AG08396 (cell line): Measurements from ENCODE around the gene CAMTA1.
A peak's percentile ranks its signal among the peaks of the same experiment; 100 is the strongest.

Source experiments
- DNase-seq: peaks from one replicate; pipeline ENCODE4 v3.0.0; 2012; ENCODE audit warnings: low spot score, mixed read lengths

CAMTA1 gene

DNA sequence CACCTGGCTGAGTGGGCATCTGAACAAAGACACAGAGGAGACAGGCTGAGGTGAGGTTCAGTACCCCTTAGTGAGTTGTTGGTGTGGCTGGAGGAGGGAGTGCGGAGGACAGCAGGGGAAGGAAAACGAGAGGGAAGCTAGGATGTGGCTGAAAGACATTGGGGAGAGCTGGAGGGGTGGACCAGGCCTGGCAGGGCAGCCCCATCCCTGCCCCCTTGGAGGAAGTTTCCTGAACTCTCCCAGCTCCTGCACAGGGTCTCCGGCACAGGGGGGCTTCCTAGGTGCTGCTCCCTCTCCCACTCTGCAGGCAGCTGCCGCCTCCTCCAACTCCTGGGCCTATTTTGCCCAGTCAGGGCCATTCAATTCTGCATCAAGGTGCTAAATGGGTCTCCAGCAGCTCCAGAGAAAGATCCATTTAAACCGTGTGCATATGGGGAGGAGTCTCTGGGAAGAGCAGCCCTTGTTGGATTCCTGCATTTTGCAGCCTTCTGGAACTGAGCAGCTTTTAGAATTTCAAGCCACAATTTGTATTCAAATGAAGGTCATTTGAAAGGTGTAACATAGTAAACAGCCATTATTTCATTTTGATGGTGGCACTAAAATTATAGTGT is 193.9 kb downstream of the CAMTA1 start:
- no peak for DNase-seq

- DNase-seq = no peak
These were observed 196.3 kb downstream of the CAMTA1 start for GRCh38 chr1:6981595-6981994.

DNA sequence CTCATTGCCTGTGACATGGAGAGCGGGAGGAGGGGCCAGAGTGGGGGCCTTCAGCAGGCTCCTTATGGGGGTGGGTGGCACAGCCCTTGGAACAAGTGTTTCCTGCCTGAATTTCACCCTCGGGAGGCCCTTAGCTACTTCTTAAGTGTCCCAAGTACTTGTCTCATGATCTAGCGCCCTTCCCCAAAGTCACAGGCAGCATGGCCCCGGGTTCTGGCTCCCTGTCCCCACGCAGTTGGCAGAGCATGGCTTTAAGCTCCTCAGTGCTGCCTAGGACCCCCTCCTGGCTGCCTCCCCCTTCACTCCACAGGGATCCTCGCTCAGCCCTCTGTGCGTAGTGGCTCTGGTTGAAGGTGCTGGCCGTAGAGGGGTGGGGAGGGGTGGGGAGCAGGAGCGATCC is 197.2 kb downstream of the CAMTA1 start:
- no peak for DNase-seq

DNA sequence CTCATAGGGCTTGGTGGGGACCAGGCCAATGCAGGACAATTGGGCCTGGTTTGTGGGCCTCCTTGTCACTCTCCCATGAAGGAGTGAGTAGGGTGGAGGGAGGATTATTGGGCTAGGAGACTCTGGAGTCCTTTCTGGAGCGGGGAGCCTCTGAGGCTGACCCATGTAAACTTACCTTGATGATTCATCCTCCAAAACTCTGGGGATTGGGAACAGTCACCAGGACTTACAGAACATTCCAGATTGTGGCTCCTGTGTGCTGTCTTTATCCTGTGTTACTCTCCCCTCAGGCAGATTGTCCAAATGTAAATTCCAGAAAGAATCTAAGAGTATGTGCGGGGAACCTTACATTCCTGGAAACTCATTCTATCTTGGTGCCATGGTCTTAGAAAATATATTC is 197.6 kb downstream of the CAMTA1 start:
- DNase-seq = no peak

DNA sequence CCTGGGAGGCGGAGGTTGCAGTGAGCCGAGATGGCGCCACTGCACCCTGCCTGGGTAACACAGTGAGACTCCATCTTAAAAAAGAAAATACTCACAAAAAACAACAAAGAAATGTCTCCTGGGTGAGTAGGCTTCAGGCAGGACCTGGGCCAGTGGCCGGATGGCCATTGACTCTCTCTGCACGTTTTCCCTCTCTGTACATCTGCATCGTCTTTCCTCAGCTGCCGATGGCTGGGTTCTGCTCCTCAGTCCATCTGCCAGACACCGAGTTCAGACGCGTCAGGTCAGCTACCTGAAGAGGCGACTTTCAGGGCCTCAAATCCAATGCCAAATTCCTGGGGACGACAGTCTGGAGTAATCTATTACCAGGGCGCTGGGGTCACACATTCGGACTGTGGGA is 199.3 kb downstream of the CAMTA1 start:
- no peak for DNase-seq

GRCh38 chr1:6984986-6985385 is 199.7 kb downstream of the CAMTA1 start:
- DNase-seq = no peak

DNA sequence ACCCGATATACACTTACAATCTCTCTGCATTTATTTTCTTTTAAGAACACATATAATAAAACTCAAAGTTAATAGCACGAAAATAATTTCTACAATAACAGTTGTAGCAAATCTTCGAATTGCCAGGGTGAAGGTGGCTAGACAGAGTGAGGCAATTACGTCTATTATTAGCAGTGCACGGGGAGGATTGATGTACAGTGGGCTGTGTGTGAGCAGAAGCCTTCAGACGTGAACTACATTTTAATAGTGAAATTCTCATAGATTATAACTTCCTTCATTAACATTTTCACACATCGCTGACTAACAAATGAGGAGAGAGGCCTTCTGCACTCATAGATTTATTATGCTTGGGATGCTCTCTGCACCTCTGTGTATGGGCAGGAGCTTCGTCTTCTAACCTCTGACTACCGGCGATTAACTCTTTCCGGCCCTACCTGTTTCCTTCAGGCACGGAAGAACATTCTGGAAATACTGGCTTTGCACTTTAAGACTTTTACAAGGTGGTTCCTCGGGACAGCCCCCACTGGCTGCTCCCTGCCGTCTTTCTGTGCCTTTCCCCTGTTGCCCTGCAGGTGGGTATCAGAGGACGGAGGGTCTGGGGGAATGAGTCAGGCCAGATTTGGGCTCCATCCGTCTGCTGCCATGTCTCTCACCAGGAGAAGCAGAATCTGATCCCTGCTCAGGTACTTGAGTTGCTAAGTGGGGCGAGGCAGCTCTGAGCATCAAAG is 200.5 kb downstream of the CAMTA1 start:
- DNase-seq = no peak

DNA sequence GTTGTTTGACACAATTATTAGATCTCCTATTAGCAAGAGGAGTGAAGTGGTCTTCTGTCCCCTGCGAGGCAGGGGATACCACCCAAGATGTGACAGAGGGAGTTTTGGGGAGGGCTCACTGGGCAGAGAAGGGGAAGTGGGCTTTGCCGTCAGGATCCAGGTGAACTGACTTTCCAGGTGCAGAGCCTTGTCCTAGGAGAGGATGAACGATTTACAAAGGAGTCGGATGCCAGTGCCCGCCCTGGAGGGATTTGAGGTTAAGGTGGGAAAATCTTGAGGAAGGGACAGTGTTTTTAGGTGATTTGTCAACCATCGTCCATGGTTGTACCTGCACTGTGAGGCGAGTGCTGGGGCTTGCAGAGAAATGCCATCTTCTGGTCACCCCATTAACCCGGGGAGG is 201.0 kb downstream of the CAMTA1 start:
- DNase-seq = no peak

DNA sequence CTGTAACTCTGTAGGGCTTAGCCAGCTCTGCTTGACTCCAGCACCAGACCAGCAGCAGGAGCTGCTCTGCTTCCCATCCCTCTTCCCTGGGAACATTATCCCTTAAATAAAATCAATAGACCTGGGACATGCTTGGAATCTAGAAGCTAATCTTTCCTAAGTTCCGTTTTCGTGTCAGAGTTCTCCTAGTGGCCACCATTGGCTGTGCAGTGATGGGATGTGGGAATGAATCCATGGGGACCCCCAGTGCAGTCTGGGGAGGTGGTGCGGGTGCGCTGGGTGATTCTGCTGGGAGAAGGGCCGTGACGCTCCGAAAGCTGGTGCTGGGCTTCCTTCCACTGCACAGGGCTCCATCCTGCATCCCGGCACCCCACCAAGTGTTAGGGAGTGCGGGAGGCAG is 202.7 kb downstream of the CAMTA1 start:
- DNase-seq = no peak

DNA sequence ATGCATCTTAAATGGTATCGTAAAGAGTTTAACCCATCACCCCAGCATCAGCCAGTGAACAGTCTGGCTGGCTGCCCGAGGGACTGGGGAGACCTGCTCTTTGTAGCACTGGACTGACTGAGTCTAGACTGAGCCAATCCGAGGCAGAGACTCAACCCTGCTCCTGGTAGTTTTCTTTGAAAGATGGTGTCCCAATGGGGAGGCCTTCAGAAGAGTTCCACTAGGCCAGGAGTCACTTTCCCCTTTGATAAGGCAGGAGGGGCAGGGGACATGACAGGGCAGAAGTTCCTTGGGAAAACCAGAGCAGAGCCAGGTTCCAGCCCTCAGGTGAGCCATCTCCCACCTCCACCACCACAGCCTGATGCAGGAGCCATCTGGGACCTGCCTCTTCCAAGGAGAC is 203.5 kb downstream of the CAMTA1 start:
- DNase-seq = no peak

GRCh38 chr1:6989212-6990159 is 204.2 kb downstream of the CAMTA1 start:
- no peak for DNase-seq

GRCh38 chr1:6991266-6991665 is 206.0 kb downstream of the CAMTA1 start:
- DNase-seq = peak; percentile 30

DNA sequence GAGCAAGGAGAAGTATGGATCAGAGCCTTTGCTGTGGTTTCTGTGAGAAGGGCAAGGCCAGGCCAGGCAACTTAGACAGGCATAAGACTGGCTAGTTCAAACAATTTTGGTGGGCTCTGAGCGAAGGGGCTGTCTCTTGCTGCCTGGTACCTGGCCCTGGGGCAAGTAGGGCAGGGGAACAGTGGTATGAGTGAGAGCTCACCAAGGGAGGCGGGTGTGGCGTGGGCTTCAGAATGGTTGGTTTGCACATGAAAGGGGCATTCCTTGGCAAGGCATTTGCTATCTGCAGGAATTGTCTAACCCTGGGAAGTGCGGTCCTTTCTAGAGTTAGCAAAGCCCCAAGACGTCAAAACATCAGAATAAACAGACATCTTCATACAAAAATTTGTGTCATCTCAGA is 210.5 kb downstream of the CAMTA1 start:
- DNase-seq = no peak

GRCh38 chr1:6996371-6996770 is 211.1 kb downstream of the CAMTA1 start:
- DNase-seq = no peak

DNA sequence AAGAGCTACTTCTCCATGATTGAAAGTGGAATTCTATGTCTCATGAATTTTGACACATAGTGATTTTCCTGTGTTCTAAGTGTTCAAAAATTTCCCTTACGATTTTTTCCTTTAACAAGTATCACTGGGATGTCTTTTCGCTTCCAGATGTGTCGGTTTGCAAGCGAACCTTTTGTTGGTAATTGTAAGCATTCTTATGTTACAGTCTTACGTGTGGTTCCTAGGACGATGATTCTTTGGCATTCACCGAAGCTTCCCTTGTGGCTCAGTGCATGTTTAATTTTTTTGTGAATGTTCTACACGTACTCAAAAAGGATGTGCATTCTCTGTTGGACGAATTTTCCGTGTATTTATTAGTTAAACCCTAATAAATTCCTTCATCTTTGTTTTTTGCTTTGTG is 211.6 kb downstream of the CAMTA1 start:
- no peak for DNase-seq

DNA sequence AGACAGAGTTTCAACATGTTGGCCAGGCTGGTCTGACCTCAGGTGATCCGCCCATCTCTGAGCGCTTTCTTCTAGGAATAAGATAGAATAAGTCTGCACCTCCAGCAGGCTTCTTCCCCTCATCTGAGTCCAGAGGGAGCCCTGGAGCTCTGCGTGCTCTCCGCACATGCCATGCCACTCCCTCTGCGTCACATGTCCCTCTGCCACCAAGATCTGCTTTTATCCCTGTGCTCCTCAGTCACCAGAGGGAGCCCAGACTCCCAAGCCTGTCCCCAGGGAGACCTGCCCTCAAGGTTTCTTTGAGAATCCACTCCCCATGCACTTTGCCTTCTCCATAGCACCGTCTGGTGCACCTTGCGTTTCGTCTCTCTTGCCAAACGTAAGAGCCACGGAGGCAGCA is 213.0 kb downstream of the CAMTA1 start:
- DNase-seq = no peak

DNA sequence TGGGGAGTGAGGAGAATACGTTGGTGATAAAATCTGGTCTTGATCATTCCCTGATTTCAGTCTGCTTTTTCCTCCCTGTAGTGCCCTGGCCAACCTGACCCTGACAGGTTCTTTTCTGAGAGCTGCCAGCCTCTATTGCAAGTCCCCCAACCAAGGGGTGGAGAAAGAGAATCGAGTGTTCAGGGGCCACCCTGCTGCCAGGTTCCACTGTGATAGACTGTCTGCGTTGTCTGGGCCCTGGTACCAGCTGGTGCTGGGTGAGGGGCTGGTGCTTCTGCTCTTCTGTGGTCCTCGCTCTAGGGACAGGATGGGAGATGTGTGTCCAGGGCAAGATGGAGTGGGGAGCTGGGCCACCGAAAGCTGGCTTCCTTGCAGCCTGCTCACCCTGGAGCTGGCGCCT is 214.6 kb downstream of the CAMTA1 start:
- DNase-seq = no peak

- DNase-seq = no peak
These were observed 215.5 kb downstream of the CAMTA1 start for GRCh38 chr1:7000720-7001119.

- DNase-seq = no peak
These were observed 217.5 kb downstream of the CAMTA1 start for GRCh38 chr1:7002728-7003127.

- DNase-seq = no peak
These were observed 218.4 kb downstream of the CAMTA1 start for GRCh38 chr1:7003676-7004075.

DNA sequence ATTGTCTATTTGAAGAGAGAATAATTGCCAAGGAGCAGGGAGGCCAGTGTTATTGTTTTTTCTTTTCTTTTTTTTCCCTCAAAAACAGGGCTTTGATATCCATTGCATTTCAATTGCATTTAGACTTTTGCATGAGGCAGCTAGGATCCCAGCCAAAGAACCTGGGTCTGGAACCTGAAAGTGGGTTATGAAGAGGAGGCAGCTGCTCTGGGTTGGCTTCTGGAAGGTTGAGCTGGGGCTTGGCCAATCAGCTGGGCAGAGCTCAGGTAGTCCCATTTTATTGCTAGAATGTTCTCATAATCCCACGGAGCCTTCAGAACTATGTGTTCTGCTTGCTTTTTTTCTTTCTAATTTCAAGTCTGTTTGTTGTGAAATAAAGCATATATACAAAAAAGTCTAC is 218.9 kb downstream of the CAMTA1 start:
- no peak for DNase-seq

DNA sequence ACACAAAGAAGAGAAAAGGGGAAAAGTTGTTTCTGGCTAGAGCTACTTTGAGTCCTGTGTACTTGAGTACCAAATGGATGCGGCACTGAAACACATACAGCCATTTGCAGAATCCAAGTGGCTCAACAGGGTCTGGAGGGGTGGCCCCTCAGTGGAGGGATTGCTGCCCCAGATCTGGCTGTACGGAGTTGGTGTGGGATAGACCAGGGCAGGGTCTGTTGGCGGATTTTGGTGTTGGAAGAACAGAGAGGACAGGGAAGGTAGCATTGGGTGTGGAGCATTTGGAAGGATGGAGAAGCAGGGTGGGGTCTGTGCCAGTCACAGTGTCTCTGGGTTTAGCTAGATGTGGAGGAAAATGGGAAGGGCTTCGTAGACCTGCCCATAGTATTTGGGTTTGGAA is 220.5 kb downstream of the CAMTA1 start:
- no peak for DNase-seq
